ENCODE results near the gene HNF4A. TPM values are rescaled to one million over a fixed set of nuclear protein-coding genes. Genes with fewer than 3 reads are reported as not detected.

Gene HNF4A
- total RNA-seq, 2 donors from 2014 or later = not detected

DNA sequence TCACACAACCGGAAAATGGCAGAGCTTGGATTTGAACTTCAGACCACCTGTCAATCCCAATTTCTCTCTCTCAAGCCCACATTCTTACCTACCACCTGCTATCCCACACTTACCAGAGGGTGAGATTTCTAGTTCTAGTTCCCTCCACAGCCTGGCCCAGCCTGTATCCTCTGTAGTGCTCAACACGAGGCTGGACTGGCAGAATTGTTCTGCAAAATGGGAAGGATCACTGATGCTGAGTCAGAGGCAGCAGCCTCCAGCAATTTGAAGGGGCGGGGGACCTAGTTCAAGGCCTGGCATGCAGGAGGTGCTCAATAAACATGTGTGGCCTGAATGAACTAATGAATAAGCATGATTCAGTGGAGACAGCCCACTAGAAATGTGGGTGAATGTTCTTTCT lies 66.6 kb downstream of the HNF4A start:
- Mint-ChIP-seq H3K36me3 (ENCODE audit: insufficient read depth in 2 of 2) (no peaks in the 10 kb centered on the region), H3K27ac (no peak overlapping the region), H3K4me1 (ENCODE audit: low read depth) (no peaks in the 10 kb centered on the region), H3K4me3 (no peak overlapping the region), H3K27me3 (ENCODE audit: low read depth) (no peaks in the 10 kb centered on the region), H3K9me3 (no peaks in the 10 kb centered on the region)
- no peak for ATAC-seq (replicated peaks in 1 of 2)
- no peak for DNase-seq

DNA sequence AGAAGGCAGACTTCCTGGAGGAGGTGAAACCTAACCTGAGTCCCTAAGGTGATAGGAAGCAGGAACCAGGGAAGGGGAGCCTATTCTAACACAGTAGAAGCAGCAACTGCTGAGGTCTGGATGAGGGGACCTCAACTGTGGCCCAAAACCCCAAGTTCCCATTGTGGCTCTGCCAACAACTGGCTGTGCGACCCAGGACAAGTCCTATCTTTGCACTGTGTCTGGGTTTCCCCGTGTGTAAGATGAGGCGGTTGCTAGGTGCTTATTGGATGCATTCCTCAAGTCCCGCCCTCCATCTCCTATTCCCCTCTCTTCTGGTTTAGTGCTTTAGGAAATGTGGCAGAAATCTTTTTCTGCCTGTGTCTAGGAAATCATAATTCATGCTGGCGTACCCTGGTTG lies 68.0 kb downstream of the HNF4A start:
- Mint-ChIP-seq H3K36me3 (ENCODE audit: insufficient read depth in 2 of 2) (no peaks in the 10 kb centered on the region), H3K27ac (no peak overlapping the region), H3K9me3 (no peaks in the 10 kb centered on the region), H3K4me3 (no peak overlapping the region), H3K27me3 (ENCODE audit: low read depth) (no peaks in the 10 kb centered on the region), H3K4me1 (ENCODE audit: low read depth) (no peaks in the 10 kb centered on the region)
- DNase-seq (no peak), ATAC-seq (replicated peaks in 1 of 2) (no peak)

GRCh38 chr20:44424039-44424495 lies 68.6 kb downstream of the HNF4A start:
- H3K4me3 Mint-ChIP-seq = no peak overlapping the region
- no peak for DNase-seq
- no peaks in the 10 kb centered on the region for H3K9me3 Mint-ChIP-seq
- no peaks in the 10 kb centered on the region for H3K4me1 Mint-ChIP-seq (ENCODE audit: low read depth)
- H3K27ac Mint-ChIP-seq = no peak overlapping the region
- H3K36me3 Mint-ChIP-seq (ENCODE audit: insufficient read depth in 2 of 2) = no peaks in the 10 kb centered on the region
- ATAC-seq (replicated peaks in 1 of 2) = no peak
- no peaks in the 10 kb centered on the region for H3K27me3 Mint-ChIP-seq (ENCODE audit: low read depth)

- no peaks in the 10 kb centered on the region for H3K9me3 Mint-ChIP-seq
- DNase-seq (no peak), ATAC-seq (replicated peaks in 1 of 2) (no peak)
- no peaks in the 10 kb centered on the region for H3K27me3 Mint-ChIP-seq (ENCODE audit: low read depth)
- no peaks in the 10 kb centered on the region for H3K36me3 Mint-ChIP-seq (ENCODE audit: insufficient read depth in 2 of 2)
- H3K4me3 Mint-ChIP-seq = no peak overlapping the region
- no peaks in the 10 kb centered on the region for H3K4me1 Mint-ChIP-seq (ENCODE audit: low read depth)
- no peak overlapping the region for H3K27ac Mint-ChIP-seq
Measured at GRCh38 chr20:44425923-44426322, 70.4 kb downstream of the HNF4A start.

DNA sequence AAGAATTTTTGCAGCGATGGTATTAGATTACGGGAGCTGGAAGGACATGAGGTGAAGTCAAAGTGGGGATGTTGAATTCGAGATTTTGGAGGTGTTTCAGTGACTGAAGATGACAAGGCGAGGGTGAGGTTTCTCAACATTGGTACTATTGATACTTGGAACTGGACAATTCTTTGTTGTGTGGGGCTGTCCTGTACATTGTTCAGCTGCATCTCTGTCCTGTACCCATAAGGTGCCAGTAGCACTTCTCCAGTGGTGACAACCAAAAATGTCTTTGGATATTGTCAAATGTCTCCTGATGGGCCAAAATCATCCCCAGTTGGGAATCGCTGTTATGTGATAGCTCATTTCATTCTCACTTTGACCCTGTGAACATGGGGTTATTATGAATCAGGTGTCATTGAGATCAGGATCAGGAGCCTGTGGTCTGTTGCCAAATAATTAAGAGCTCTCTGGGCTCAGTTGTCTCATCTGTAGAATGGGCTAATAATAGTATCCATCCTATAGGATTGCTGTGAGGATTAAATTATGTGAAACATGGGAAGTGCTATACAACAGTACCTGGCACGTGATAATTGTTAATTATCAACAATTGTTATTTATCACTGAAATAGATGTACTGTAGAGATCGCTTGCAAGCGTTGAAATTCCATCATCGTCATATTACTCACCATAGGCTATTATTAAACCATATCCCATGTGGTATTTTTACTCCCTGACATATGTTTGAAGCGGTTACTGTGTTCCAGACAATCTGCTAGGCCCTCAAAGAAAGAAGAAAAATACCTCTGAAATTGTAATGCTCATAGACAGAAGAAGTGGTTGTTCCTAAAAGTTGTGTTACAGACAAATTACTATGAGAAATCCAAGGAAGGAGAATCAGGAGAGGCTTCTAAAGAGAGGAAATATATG lies 71.6 kb downstream of the HNF4A start:
- no peaks in the 10 kb centered on the region for H3K27me3 Mint-ChIP-seq (ENCODE audit: low read depth)
- no peaks in the 10 kb centered on the region for H3K4me1 Mint-ChIP-seq (ENCODE audit: low read depth)
- DNase-seq = no peak
- no peaks in the 10 kb centered on the region for H3K36me3 Mint-ChIP-seq (ENCODE audit: insufficient read depth in 2 of 2)
- H3K27ac Mint-ChIP-seq = no peak overlapping the region
- ATAC-seq (replicated peaks in 1 of 2) = no peak
- H3K9me3 Mint-ChIP-seq = no peaks in the 10 kb centered on the region
- no peak overlapping the region for H3K4me3 Mint-ChIP-seq

DNA sequence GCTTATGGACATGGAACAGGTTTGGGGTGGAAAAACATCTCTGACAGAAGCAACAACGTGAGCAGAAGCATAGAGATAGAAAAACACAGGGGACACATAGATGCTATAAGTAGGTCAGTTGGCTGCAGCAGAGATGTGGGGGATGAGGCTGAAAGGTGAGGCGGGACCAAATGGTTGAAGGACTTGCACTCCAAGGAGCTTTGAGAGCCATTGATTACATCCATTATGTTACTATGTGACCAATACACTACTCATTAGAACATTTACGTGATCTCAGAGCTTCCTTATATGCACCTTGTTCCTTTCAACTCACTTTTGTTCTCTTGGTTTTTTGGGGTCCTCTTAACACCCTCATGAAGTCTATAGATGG lies 72.3 kb downstream of the HNF4A start:
- H3K27me3 Mint-ChIP-seq (ENCODE audit: low read depth) = peaks cover 6% of the 10 kb centered on the region
- ATAC-seq (replicated peaks in 1 of 2) (no peak), DNase-seq (no peak)
- H3K27ac Mint-ChIP-seq = no peak overlapping the region
- H3K9me3 Mint-ChIP-seq = no peaks in the 10 kb centered on the region
- H3K4me1 Mint-ChIP-seq (ENCODE audit: low read depth) = no peaks in the 10 kb centered on the region
- no peak overlapping the region for H3K4me3 Mint-ChIP-seq
- H3K36me3 Mint-ChIP-seq (ENCODE audit: insufficient read depth in 2 of 2) = no peaks in the 10 kb centered on the region

- ATAC-seq (replicated peaks in 1 of 2) = no peak
- Mint-ChIP-seq H3K27ac (no peak overlapping the region), H3K27me3 (ENCODE audit: low read depth) (peaks cover 11% of the 10 kb centered on the region), H3K9me3 (no peaks in the 10 kb centered on the region), H3K4me3 (no peak overlapping the region), H3K4me1 (ENCODE audit: low read depth) (no peaks in the 10 kb centered on the region), H3K36me3 (ENCODE audit: insufficient read depth in 2 of 2) (no peaks in the 10 kb centered on the region)
- no peak for DNase-seq
Measured at GRCh38 chr20:44428174-44429016, 72.9 kb downstream of the HNF4A start.

GRCh38 chr20:44429017-44429339 lies 73.5 kb downstream of the HNF4A start:
- Mint-ChIP-seq H3K9me3 (no peaks in the 10 kb centered on the region), H3K4me3 (no peak overlapping the region)
- ATAC-seq (replicated peaks in 1 of 2) = no peak

GRCh38 chr20:44429419-44430269 lies 74.1 kb downstream of the HNF4A start:
- ATAC-seq (replicated peaks in 1 of 2) (no peak), DNase-seq (no peak)
- peaks cover 11% of the 10 kb centered on the region for H3K27me3 Mint-ChIP-seq (ENCODE audit: low read depth)
- H3K4me1 Mint-ChIP-seq (ENCODE audit: low read depth) = no peaks in the 10 kb centered on the region
- no peaks in the 10 kb centered on the region for H3K9me3 Mint-ChIP-seq
- no peaks in the 10 kb centered on the region for H3K36me3 Mint-ChIP-seq (ENCODE audit: insufficient read depth in 2 of 2)
- H3K27ac Mint-ChIP-seq = no peak overlapping the region
- no peak overlapping the region for H3K4me3 Mint-ChIP-seq

More at GRCh38 chr20:44429017-44429339, 73.5 kb downstream of the HNF4A start:
- Mint-ChIP-seq H3K36me3 (ENCODE audit: insufficient read depth in 2 of 2) (no peaks in the 10 kb centered on the region), H3K4me1 (ENCODE audit: low read depth) (no peaks in the 10 kb centered on the region), H3K27ac (no peak overlapping the region), H3K27me3 (ENCODE audit: low read depth) (peaks cover 11% of the 10 kb centered on the region)
- DNase-seq = no peak

DNA sequence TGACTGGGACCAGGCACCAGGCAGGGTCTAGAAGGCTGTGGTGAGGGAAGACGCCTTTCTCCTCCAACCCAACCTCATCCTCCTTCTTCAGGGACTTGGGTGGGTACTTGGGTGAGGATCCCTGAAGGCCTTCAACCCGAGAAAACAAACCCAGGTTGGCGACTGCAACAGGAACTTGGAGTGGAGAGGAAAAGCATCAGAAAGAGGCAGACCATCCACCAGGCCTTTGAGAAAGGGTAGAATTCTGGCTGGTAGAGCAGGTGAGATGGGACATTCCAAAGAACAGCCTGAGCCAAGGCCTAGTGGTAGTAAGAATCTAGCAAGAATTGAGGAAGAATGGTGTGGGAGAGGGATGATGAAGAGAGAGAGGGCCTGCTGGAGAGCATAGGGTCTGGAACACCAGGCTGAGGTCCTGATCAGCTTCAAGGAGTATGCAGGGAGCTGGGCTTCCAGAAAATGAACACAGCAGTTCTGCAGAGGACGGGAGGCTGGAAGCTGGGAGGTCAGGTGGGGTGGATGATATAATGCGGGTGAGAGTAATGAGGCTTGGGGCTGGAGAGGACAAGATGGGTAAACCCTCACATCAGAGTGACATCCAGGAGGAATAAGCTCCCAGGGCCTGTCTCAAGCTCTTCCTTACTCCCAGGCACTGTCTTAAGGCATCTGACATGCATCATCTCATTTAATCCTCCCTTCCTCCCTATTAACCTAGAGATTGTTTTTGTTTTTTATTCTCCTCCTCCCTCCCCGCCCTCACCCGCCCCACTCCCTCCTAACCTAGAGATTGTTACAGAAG lies 75.0 kb downstream of the HNF4A start:
- DNase-seq (no peak), ATAC-seq (replicated peaks in 1 of 2) (no peak)
- H3K27me3 Mint-ChIP-seq (ENCODE audit: low read depth) = peaks cover 11% of the 10 kb centered on the region
- no peak overlapping the region for H3K4me3 Mint-ChIP-seq
- H3K9me3 Mint-ChIP-seq = no peaks in the 10 kb centered on the region
- no peaks in the 10 kb centered on the region for H3K4me1 Mint-ChIP-seq (ENCODE audit: low read depth)
- H3K27ac Mint-ChIP-seq = no peak overlapping the region
- H3K36me3 Mint-ChIP-seq (ENCODE audit: insufficient read depth in 2 of 2) = no peaks in the 10 kb centered on the region

- H3K9me3 Mint-ChIP-seq = no peaks in the 10 kb centered on the region
- no peak for ATAC-seq (replicated peaks in 1 of 2)
- H3K27me3 Mint-ChIP-seq (ENCODE audit: low read depth) = peaks cover 11% of the 10 kb centered on the region
- DNase-seq = no peak
- no peaks in the 10 kb centered on the region for H3K4me1 Mint-ChIP-seq (ENCODE audit: low read depth)
- H3K27ac Mint-ChIP-seq = no peak overlapping the region
- H3K4me3 Mint-ChIP-seq = no peak overlapping the region
- H3K36me3 Mint-ChIP-seq (ENCODE audit: insufficient read depth in 2 of 2) = no peaks in the 10 kb centered on the region
Measured at GRCh38 chr20:44431118-44431501, 75.6 kb downstream of the HNF4A start.

DNA sequence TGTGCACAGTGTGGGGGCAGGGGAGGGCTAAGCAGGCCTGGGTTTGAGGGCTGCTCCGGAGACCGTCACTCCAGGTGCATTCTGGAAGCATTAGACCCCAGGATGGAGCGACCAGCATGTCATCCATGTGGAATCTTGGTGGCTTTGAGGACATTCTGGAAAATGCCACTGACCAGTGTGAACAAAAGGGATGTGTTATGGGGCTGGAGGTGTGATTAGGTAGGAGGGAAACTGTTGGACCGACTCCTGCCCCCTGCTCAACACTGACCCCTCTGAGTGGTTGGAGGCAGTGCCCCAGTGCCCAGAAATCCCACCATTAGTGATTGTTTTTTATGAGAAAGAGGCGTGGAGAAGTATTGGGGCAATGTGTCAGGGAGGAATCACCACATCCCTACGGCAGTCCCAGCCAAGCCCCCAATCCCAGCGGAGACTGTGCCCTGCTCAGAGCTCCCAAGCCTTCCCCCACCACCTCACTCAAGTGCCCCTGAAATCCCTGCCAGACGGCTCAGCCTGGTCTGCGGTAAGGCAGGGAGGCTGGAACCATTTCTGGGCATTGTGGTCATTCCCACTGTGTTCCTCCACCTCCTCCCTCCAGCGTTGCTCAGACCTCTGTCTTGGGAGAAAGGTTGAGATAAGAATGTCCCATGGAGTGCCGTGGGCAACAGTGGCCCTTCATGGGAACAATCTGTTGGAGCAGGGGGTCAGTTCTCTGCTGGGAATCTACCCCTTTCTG lies 76.2 kb downstream of the HNF4A start:
- DNase-seq (no peak), ATAC-seq (replicated peaks in 1 of 2) (no peak)
- no peaks in the 10 kb centered on the region for H3K4me1 Mint-ChIP-seq (ENCODE audit: low read depth)
- no peak overlapping the region for H3K4me3 Mint-ChIP-seq
- no peaks in the 10 kb centered on the region for H3K36me3 Mint-ChIP-seq (ENCODE audit: insufficient read depth in 2 of 2)
- H3K27me3 Mint-ChIP-seq (ENCODE audit: low read depth) = peaks cover 11% of the 10 kb centered on the region
- H3K9me3 Mint-ChIP-seq = no peaks in the 10 kb centered on the region
- no peak overlapping the region for H3K27ac Mint-ChIP-seq

Data from activated T-cell treated with anti-CD3 and anti-CD28 coated beads, Interleukin-2, amount 50 U/mL, for 72 hours (primary cell).